A549 (cell line): ENCODE measurements around the gene HSPBAP1. TPM values are rescaled to one million over a fixed set of nuclear protein-coding genes. Genes with fewer than 3 reads are reported as not detected.

Experiments used
- ATAC-seq, 2 experiments: fragments of 200-7000 bp in 1 of 2; fragments of >200 bp in 1 of 2; cut with Nextera tagmentation in 1 of 2; cut with Tn5 transposase in 1 of 2; 3 replicates each; pipeline versions ENCODE4 v1.8.0 to v1.9.1; 2018 to 2020; ENCODE audit warnings: mild to moderate bottlenecking in 1 of 2, moderate library complexity in 1 of 2
- CTCF ChIA-PET: fragments of 300-600 bp; sonication (Branson Sonifier 250); formaldehyde crosslinking; extraction: SDS; loops from one replicate; lab custom pipeline; 2021; ENCODE audit warnings: antibody characterized with exemption, inconsistent platforms; lab: Yijun Ruan, JAX
- POLR2A ChIA-PET: fragments of 350-600 bp; formaldehyde crosslinking; extraction: SDS; loops from one replicate; lab custom pipeline; 2021; ENCODE audit warnings: antibody characterized with exemption, inconsistent platforms; lab: Yijun Ruan, JAX
- DNase-seq, 2 experiments: peaks; one replicate each; pipeline versions ENCODE4 v3.0.0 to v3.0.0-alpha.2; 2011 to 2016; ENCODE audit warnings: low read depth in 1 of 2, low spot score in 1 of 2
- FAIRE-seq: peaks from 2 replicates; lab custom pipeline; 2011; peaks lifted over from hg19 to GRCh38; lab: Jason Lieb, UNC
- H3K27ac ChIP-seq, 2 experiments: fragments of >200 bp; sonication (Bioruptor Twin); formaldehyde crosslinking; 3 replicates each; pipeline ENCODE4 v1.5.1; 2016 to 2017
- H3K4me1 ChIP-seq: fragments of >200 bp; sonication (Bioruptor Twin); formaldehyde crosslinking; 3 replicates; pipeline ENCODE4 v1.6.1; 2016
- H3K4me2 ChIP-seq: fragments of >200 bp; sonication (Bioruptor Twin); formaldehyde crosslinking; 3 replicates; pipeline ENCODE4 v1.6.1; 2016
- H3K4me3 ChIP-seq: fragments of >200 bp; sonication (Bioruptor Twin); formaldehyde crosslinking; 3 replicates; pipeline ENCODE4 v1.5.1; 2016
- H3K9me3 ChIP-seq: fragments of >200 bp; sonication (Bioruptor Twin); formaldehyde crosslinking; 3 replicates; pipeline ENCODE4 v1.6.1; 2016
- BHLHE40 ChIP-seq: IDR thresholded peaks from 2 replicates; pipeline ENCODE4 v1.6.1; 2012; ENCODE audit warnings: low read depth, low read length, inconsistent platforms
- CEBPB ChIP-seq, 2 experiments: fragments of >200 bp in 1 of 2; sonication (Bioruptor Twin) in 1 of 2; formaldehyde crosslinking in 1 of 2; IDR thresholded peaks; 2 replicates each; pipeline ENCODE4 v1.6.1; 2012 to 2016
- CHD2 ChIP-seq: fragments of 150-350 bp; IDR thresholded peaks from 2 replicates; pipeline ENCODE4 v1.6.1; 2014; ENCODE audit warnings: low read length; ENCODE audit not compliant: partially characterized antibody
- FOSB ChIP-seq: fragments of 250-450 bp; sonication (Bioruptor Pico); IDR thresholded peaks from 2 replicates; pipeline ENCODE4 v1.5.0; 2020; ENCODE audit warnings: mild to moderate bottlenecking, moderate library complexity
- HDAC2 ChIP-seq: fragments of 200-600 bp; sonication (generic); IDR thresholded peaks from 2 replicates; pipeline ENCODE4 v1.6.1; 2016
- HOXA7 ChIP-seq: fragments of 250-450 bp; sonication (Bioruptor Pico); IDR thresholded peaks from 2 replicates; pipeline ENCODE4 v1.5.0; 2020; ENCODE audit warnings: mild to moderate bottlenecking, moderate library complexity
- HOXB5 ChIP-seq: fragments of 250-450 bp; sonication (Bioruptor Pico); IDR thresholded peaks from 2 replicates; pipeline ENCODE4 v1.5.0; 2020; ENCODE audit warnings: mild to moderate bottlenecking, moderate library complexity
- JUNB ChIP-seq: fragments of >200 bp; sonication (Bioruptor Twin); formaldehyde crosslinking; IDR thresholded peaks from 2 replicates; pipeline ENCODE4 v1.6.1; 2016
- KDM1A ChIP-seq: fragments of 200-600 bp; sonication (generic); IDR thresholded peaks from 2 replicates; pipeline ENCODE4 v1.6.1; 2016; ENCODE audit warnings: low read depth, mild to moderate bottlenecking
- MAFK ChIP-seq: fragments of 450-650 bp; IDR thresholded peaks from 2 replicates; pipeline ENCODE4 v1.6.1; 2014; ENCODE audit not compliant: partially characterized antibody
- MYC ChIP-seq: IDR thresholded peaks from 2 replicates; pipeline ENCODE4 v1.6.1; 2012; ENCODE audit warnings: mild to moderate bottlenecking, inconsistent platforms, low read length, improper control_type of control experiment, borderline replicate concordance
- PHF8 ChIP-seq: fragments of 200-600 bp; sonication (generic); IDR thresholded peaks from 2 replicates; pipeline ENCODE4 v1.6.1; 2016; ENCODE audit warnings: low read depth, mild to moderate bottlenecking, antibody characterized with exemption, moderate library complexity, borderline replicate concordance
- POLR2A ChIP-seq: IDR thresholded peaks from 2 replicates; pipeline ENCODE4 v1.6.1; 2012; ENCODE audit warnings: mild to moderate bottlenecking, low read length
- POLR2AphosphoS2 ChIP-seq: conservative IDR thresholded peaks from 2 replicates; pipeline ENCODE4 v1.6.1; 2012; ENCODE audit warnings: low read length, improper control_type of control experiment, inconsistent platforms
- RARB ChIP-seq: fragments of 250-450 bp; sonication (Bioruptor Pico); IDR thresholded peaks from 2 replicates; pipeline ENCODE4 v1.8.0; 2021; ENCODE audit warnings: mild to moderate bottlenecking, moderate library complexity
- RNF2 ChIP-seq: fragments of 200-600 bp; sonication (generic); IDR thresholded peaks from 2 replicates; pipeline ENCODE4 v1.6.1; 2016; ENCODE audit warnings: low read depth, mild to moderate bottlenecking, antibody characterized with exemption, moderate library complexity, borderline replicate concordance
- TP53 ChIP-seq: fragments of 250-450 bp; sonication (Bioruptor Pico); IDR thresholded peaks from 2 replicates; pipeline ENCODE4 v1.5.0; 2021; ENCODE audit warnings: mild to moderate bottlenecking, moderate library complexity
- ZC3H11A ChIP-seq: fragments of 450-650 bp; IDR thresholded peaks from 2 replicates; pipeline ENCODE4 v1.6.1; 2014; ENCODE audit warnings: antibody characterized with exemption, mild to moderate bottlenecking
- WGBS: methylation state at CpG from one replicate; pipeline ENCODE4 v1.1.6; 2017; ENCODE audit errors: missing lambda C conversion rate; 5-methylcytosine and 5-hydroxymethylcytosine counted together
- polyA plus RNA-seq, 4 experiments: library from polyadenylated mRNA; depleted of rRNA in 3 of 4; stranded (reverse); fragments of >200 nt; fragmentation: RNase III in 1 of 4; extraction: RNeasy Plus Mini Kit Qiagen cat#74134 plus additional on column Dnase treatment in 1 of 4; gene quantifications; 2 replicates in 3 of 4; 3 replicates in 1 of 4; pipeline ENCODE4 v1.2.3, GENCODE V29; 2011 to 2017
- TF ChIP-seq, protein P1 (sequence below): fragments of >200 bp; sonication (Bioruptor Twin); formaldehyde crosslinking; IDR thresholded peaks from 3 replicates; pipeline ENCODE4 v1.6.1; 2016
- TF ChIP-seq, protein P2 (sequence below): IDR thresholded peaks from 2 replicates; pipeline ENCODE4 v1.6.1; 2012
- TF ChIP-seq, protein P3 (sequence below): fragments of >200 bp; sonication (Bioruptor Twin); formaldehyde crosslinking; IDR thresholded peaks from 2 replicates; pipeline ENCODE4 v1.6.1; 2016
- TF ChIP-seq, protein P4 (sequence below): IDR thresholded peaks from 2 replicates; pipeline ENCODE4 v1.6.1; 2012

The HSPBAP1 gene
- polyA plus RNA-seq, 2 of the 4 experiments (the other 2 are of a cell fraction), result 6.3 to 9.2 TPM

DNA sequence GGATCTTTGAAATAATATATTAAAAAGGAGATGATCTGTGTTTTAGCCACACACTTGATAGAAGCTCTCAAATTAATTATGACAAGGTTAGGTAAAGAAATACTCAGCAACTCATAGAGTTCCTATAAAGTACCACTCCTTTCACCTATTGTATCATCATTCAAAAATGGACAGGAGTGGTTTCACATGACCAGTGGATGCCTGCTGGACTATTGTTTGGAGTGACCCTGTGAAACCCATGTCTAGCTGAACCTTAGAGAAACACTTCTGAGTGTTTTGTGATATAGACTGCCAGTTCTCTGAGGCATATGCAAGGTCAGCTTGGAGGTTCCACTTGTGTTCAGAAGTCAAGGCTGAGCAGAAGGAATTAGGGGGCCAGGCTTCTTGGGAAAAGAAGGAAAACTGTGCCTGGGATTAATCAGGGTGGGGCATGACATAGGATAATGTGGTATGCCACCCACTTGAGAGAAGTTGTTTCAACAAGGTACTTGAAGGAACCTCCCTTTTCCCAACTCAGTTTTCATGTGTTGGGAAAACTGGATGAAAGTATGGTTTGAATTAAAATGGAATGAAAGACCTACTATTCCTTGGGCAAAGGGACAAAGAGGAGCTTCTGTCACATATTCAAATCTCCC, 97.6 kb downstream of the HSPBAP1 start:
- DNase-seq, result no peak
- ChIA-PET POLR2A (no interaction called here), CTCF (interaction anchor here (0.7 to 1.4 kb wide), 4 partner anchors 9 to 238 kb away, joined by 3 to 7 read pairs (median 4); no protein-coding TSS in a partner anchor)
- FAIRE-seq, result no peak
- Histone ChIP-seq H3K9me3 (no peaks in the 10 kb centered on the region), H3K4me2 (no peak overlapping the region), H3K27ac (no peak overlapping the region), H3K4me3 (no peak overlapping the region), H3K4me1 (peaks cover 6% of the 10 kb centered on the region; the same call in 2 of the 3 replicates)
- TF ChIP-seq CHD2, result no peak
- TF ChIP-seq KDM1A, result no peak
- no peak for TF ChIP-seq POLR2AphosphoS2
- TF ChIP-seq MYC, result no peak
- TF ChIP-seq RARB (CRISPR knock-in tag), result no peak
- TF ChIP-seq HOXA7 (CRISPR knock-in tag), result no peak
- TF ChIP-seq FOSB (CRISPR knock-in tag), result no peak
- no peak for ATAC-seq

DNA sequence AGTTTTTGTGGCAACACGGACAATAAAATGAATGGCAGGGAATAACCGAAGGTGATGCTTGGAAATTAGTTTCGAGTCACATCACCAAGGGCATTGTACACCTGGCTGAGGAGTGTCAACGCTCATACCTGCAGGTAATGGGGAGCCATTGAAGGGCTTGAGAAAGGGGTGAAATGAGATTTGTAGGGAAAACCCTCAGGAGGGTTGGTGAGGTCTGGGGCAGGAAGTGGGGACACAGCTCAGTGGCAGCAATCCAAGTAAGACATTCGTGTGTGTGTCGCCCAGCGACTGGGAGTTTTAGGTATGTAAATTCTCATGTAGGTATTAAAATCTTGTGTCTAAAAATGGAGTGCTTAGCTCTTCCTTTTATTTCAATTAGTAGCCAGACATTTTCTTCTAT, 98.7 kb downstream of the HSPBAP1 start:
- POLR2A ChIA-PET, result interaction anchor here (0.7 kb wide), 1 partner anchor 279 kb away, joined by 4 read pairs; the partner anchor contains the start of gene WDR5B
- Histone ChIP-seq H3K9me3 (no peaks in the 10 kb centered on the region), H3K4me1 (peaks cover 10% of the 10 kb centered on the region; the same call in 2 of the 3 replicates), H3K4me3 (no peak overlapping the region), H3K27ac (no peak overlapping the region), H3K4me2 (no peak overlapping the region)
- 79% methylated on average over 7 of the region's 7 CpGs for WGBS
- no peak for ATAC-seq
- TF ChIP-seq PHF8 (no peak), BHLHE40 (no peak), TP53 (CRISPR knock-in tag) (no peak), HOXB5 (no peak), JUNB (no peak), MAFK (no peak), POLR2A (no peak), CEBPB (IDR thresholded peaks at IDR 0.05) (no peak), HDAC2 (no peak), RARB (CRISPR knock-in tag) (no peak), KDM1A (no peak), RNF2 (no peak)
- TF ChIP-seq, protein P1, sequence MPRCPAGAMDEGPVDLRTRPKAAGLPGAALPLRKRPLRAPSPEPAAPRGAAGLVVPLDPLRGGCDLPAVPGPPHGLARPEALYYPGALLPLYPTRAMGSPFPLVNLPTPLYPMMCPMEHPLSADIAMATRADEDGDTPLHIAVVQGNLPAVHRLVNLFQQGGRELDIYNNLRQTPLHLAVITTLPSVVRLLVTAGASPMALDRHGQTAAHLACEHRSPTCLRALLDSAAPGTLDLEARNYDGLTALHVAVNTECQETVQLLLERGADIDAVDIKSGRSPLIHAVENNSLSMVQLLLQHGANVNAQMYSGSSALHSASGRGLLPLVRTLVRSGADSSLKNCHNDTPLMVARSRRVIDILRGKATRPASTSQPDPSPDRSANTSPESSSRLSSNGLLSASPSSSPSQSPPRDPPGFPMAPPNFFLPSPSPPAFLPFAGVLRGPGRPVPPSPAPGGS, result no peak
- CTCF ChIA-PET, result interaction anchor here (0.7 kb wide), 1 partner anchor 301 kb away, joined by 4 read pairs; no protein-coding TSS in a partner anchor
- no peak for DNase-seq
- FAIRE-seq, result no peak

DNA sequence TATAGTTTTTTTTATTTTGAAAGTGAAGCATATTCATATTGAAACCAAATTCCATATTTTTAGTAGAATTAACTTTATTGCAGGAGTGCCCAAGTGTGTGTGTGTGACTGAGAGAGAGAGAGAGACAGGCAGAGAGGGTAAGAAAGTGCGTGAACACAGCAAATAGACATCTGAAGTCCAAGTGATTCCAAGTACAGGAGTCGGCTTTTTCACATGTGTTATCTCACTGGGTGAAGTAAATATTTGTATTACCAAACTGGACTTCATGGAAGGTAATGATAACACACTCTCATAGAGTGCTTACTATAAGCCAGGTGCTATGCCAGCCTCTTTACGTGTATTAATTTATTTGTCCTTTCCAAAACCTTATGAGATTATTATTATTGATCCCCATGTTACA, 101.0 kb downstream of the HSPBAP1 start:
- Histone ChIP-seq H3K4me2 (no peak overlapping the region), H3K9me3 (no peaks in the 10 kb centered on the region), H3K4me3 (no peak overlapping the region), H3K4me1 (peaks cover 21% of the 10 kb centered on the region), H3K27ac (no peak overlapping the region)
- 82% methylated on average over 3 of the region's 3 CpGs for WGBS
- no peak for ATAC-seq
- ChIA-PET CTCF (no interaction called here), POLR2A (no interaction called here)
- no peak for FAIRE-seq
- TF ChIP-seq, protein P2, sequence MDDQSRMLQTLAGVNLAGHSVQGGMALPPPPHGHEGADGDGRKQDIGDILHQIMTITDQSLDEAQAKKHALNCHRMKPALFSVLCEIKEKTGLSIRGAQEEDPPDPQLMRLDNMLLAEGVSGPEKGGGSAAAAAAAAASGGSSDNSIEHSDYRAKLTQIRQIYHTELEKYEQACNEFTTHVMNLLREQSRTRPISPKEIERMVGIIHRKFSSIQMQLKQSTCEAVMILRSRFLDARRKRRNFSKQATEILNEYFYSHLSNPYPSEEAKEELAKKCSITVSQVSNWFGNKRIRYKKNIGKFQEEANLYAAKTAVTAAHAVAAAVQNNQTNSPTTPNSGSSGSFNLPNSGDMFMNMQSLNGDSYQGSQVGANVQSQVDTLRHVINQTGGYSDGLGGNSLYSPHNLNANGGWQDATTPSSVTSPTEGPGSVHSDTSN, result no peak
- TF ChIP-seq, protein P3, sequence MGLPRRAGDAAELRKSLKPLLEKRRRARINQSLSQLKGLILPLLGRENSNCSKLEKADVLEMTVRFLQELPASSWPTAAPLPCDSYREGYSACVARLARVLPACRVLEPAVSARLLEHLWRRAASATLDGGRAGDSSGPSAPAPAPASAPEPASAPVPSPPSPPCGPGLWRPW, result no peak
- TF ChIP-seq ZC3H11A, result no peak
- TF ChIP-seq, protein P4, sequence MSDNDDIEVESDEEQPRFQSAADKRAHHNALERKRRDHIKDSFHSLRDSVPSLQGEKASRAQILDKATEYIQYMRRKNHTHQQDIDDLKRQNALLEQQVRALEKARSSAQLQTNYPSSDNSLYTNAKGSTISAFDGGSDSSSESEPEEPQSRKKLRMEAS, result no peak
- DNase-seq, result no peak
